GM12878 (cell line): ENCODE measurements around the gene PFDN4. TPM values are rescaled to one million over a fixed set of nuclear protein-coding genes. Genes with fewer than 3 reads are reported as not detected.

ENCODE experiments used
- ATF7 ChIP-seq: fragments of 450-650 bp; IDR thresholded peaks from 2 replicates; pipeline ENCODE4 v1.6.1; 2016; ENCODE audit warnings: low read depth, mild to moderate bottlenecking
- BHLHE40 ChIP-seq, 2 experiments: fragments of 450-650 bp in 1 of 2; IDR thresholded peaks; 2 replicates each; pipeline ENCODE4 v1.6.1; 2011 to 2017; ENCODE audit warnings: low read depth in 2 of 2, borderline replicate concordance in 1 of 2, improper control_type of control experiment in 1 of 2, low read length in 1 of 2, mild to moderate bottlenecking in 1 of 2
- CEBPB ChIP-seq, 2 experiments: fragments of 150-350 bp in 1 of 2; IDR thresholded peaks; 2 replicates each; pipeline ENCODE4 v1.6.1; 2012 to 2014; ENCODE audit warnings: low read depth in 2 of 2, low read length in 2 of 2, borderline replicate concordance in 1 of 2, inconsistent platforms in 1 of 2
- ESRRA ChIP-seq: IDR thresholded peaks from 2 replicates; pipeline ENCODE4 v1.6.1; 2012; ENCODE audit warnings: mild to moderate bottlenecking, low read length, improper control_type of control experiment
- HSF1 ChIP-seq: fragments of 150-350 bp; IDR thresholded peaks from 2 replicates; pipeline ENCODE4 v1.6.1; 2014; ENCODE audit warnings: mild to moderate bottlenecking, low read depth, low read length
- IKZF1 ChIP-seq: fragments of 450-650 bp; conservative IDR thresholded peaks from 2 replicates; pipeline ENCODE4 v1.6.1; 2017; ENCODE audit warnings: antibody characterized with exemption, mild to moderate bottlenecking
- KAT2A ChIP-seq: conservative IDR thresholded peaks from 2 replicates; pipeline ENCODE4 v1.6.1; 2011; ENCODE audit warnings: low read depth, low read length; ENCODE audit not compliant: control insufficient read depth
- MTA3 ChIP-seq: IDR thresholded peaks from 2 replicates; pipeline ENCODE4 v1.6.1; 2012; ENCODE audit warnings: low read length, inconsistent platforms, borderline replicate concordance
- NFYB ChIP-seq: IDR thresholded peaks from 2 replicates; pipeline ENCODE4 v1.6.1; 2011; ENCODE audit warnings: low read depth, mild to moderate bottlenecking, low read length, improper control_type of control experiment, moderate library complexity; ENCODE audit not compliant: insufficient read depth
- NR2C1 ChIP-seq: fragments of 450-650 bp; IDR thresholded peaks from 2 replicates; pipeline ENCODE4 v1.6.1; 2017; ENCODE audit warnings: antibody characterized with exemption, mild to moderate bottlenecking, moderate library complexity
- NR2C2 ChIP-seq: IDR thresholded peaks from 2 replicates; pipeline ENCODE4 v1.6.1; 2011; ENCODE audit warnings: borderline replicate concordance, low read depth; ENCODE audit not compliant: control insufficient read depth, insufficient read length
- PAX8 ChIP-seq: fragments of 450-650 bp; IDR thresholded peaks from 2 replicates; pipeline ENCODE4 v1.6.1; 2017; ENCODE audit warnings: mild to moderate bottlenecking, moderate library complexity
- POLR2AphosphoS2 ChIP-seq: IDR thresholded peaks from 2 replicates; pipeline ENCODE4 v1.6.1; 2011; ENCODE audit warnings: low read depth, mild to moderate bottlenecking, low read length, improper control_type of control experiment, moderate library complexity
- RELB ChIP-seq: fragments of 450-650 bp; IDR thresholded peaks from 2 replicates; pipeline ENCODE4 v1.6.1; 2017; ENCODE audit warnings: low read depth, mild to moderate bottlenecking, moderate library complexity
- RUNX3 ChIP-seq: IDR thresholded peaks from 2 replicates; pipeline ENCODE4 v1.6.1; 2012; ENCODE audit warnings: low read length, inconsistent platforms
- SMAD1 ChIP-seq: fragments of 450-650 bp; IDR thresholded peaks from 2 replicates; pipeline ENCODE4 v1.6.1; 2018; ENCODE audit warnings: mild to moderate bottlenecking, low read depth; ENCODE audit not compliant: partially characterized antibody
- SMARCA5 ChIP-seq: fragments of 450-650 bp; IDR thresholded peaks from 2 replicates; pipeline ENCODE4 v1.6.1; 2017; ENCODE audit warnings: mild to moderate bottlenecking
- SMC3 ChIP-seq: IDR thresholded peaks from 2 replicates; pipeline ENCODE4 v1.6.1; 2011; ENCODE audit warnings: low read length, improper control_type of control experiment, borderline replicate concordance
- STAT1 ChIP-seq: fragments of 450-650 bp; conservative IDR thresholded peaks from 2 replicates; pipeline ENCODE4 v1.6.1; 2014; ENCODE audit warnings: antibody characterized with exemption, mild to moderate bottlenecking
- SUZ12 ChIP-seq: fragments of 200-600 bp; sonication (generic); IDR thresholded peaks from one replicate; pipeline ENCODE4 v1.6.1; 2018; ENCODE audit warnings: antibody characterized with exemption, mild to moderate bottlenecking; ENCODE audit not compliant: unreplicated experiment
- TBL1XR1 ChIP-seq: IDR thresholded peaks from 2 replicates; pipeline ENCODE4 v1.6.1; 2012; ENCODE audit warnings: low read depth, low read length, improper control_type of control experiment
- TCF7 ChIP-seq: IDR thresholded peaks from 2 replicates; pipeline ENCODE4 v1.6.1; 2014; ENCODE audit warnings: antibody characterized with exemption, borderline replicate concordance
- ZNF217 ChIP-seq: fragments of 450-650 bp; IDR thresholded peaks from 2 replicates; pipeline ENCODE4 v1.6.1; 2017; ENCODE audit warnings: antibody characterized with exemption, mild to moderate bottlenecking
- ZNF274 ChIP-seq: IDR thresholded peaks from one replicate; pipeline ENCODE4 v1.8.0; 2011; ENCODE audit not compliant: insufficient read length, insufficient read depth
- ZNF384 ChIP-seq: IDR thresholded peaks from 2 replicates; pipeline ENCODE4 v1.6.1; 2012; ENCODE audit warnings: low read depth, mild to moderate bottlenecking, low read length, improper control_type of control experiment, borderline replicate concordance
- polyA plus RNA-seq, 11 experiments: library from polyadenylated mRNA; depleted of rRNA in 4 of 11; unstranded in 6 of 11; stranded (reverse) in 5 of 11; fragments of >200 nt; fragmentation: Nextera tagmentation in 4 of 11; fragmentation: Illumina TruSeq in 1 of 11; extraction: Ambion mirVana in 4 of 11; extraction: Trizol in 1 of 11; gene quantifications; 1 replicate in 1 of 11; 2 replicates in 10 of 11; pipeline versions ENCODE4 v1.2.1 to v1.2.3, GENCODE V29; 2011 to 2016; ENCODE audit warnings: inconsistent platforms in 2 of 11, missing spikeins in 2 of 11, low read depth in 1 of 11
- total RNA-seq, 4 experiments: library from RNA; depleted of rRNA in 3 of 4; stranded (reverse); fragments of >200 nt in 3 of 4; fragmentation: Illumina TruSeq in 1 of 4; extraction: Trizol in 1 of 4; gene quantifications; 2 replicates each; pipeline versions ENCODE4 v1.2.1 to v1.2.3, GENCODE V29; 2013 to 2021
- TF ChIP-seq, protein P1 (sequence below): IDR thresholded peaks from 2 replicates; pipeline ENCODE4 v1.6.1; 2011; ENCODE audit warnings: low read depth, mild to moderate bottlenecking, low read length, moderate library complexity, borderline replicate concordance; ENCODE audit errors: extremely low read depth
- TF ChIP-seq, protein P2 (sequence below): IDR thresholded peaks from 2 replicates; pipeline ENCODE4 v1.6.1; 2012; ENCODE audit warnings: low read depth, low read length, improper control_type of control experiment

Gene PFDN4
- total and polyA plus RNA-seq, 10 of the 15 experiments (the other 5 are each of a cell fraction or from before 2014, with no cell fraction given): 36.9 to 136 (median 82.8) TPM

GRCh38 chr20:54207743-54208547 lies at the start of gene PFDN4 (continued):
- peak; percentile 94 for TF ChIP-seq RELB
- TF ChIP-seq CEBPB (IDR thresholded peaks at IDR 0.05; ENCODE audit: borderline replicate concordance in 1 of 2, low read depth in 2 of 2, low read length in 2 of 2): no peak
- peak; percentile 77 for TF ChIP-seq TCF7
- TF ChIP-seq BHLHE40 (IDR thresholded peaks at IDR 0.05; ENCODE audit: borderline replicate concordance in 1 of 2, low read depth in 2 of 2, low read length in 1 of 2): peak; percentile 99
- no peak for TF ChIP-seq MTA3
- TF ChIP-seq RUNX3: peak; percentile 67
- no peak for TF ChIP-seq ZNF217
- TF ChIP-seq SMARCA5: no peak; the same call in none of the 2 replicates
- no peak for TF ChIP-seq SMAD1
- peak; percentile 83 for TF ChIP-seq IKZF1
- TF ChIP-seq SMC3: peak; percentile 55
- TF ChIP-seq, protein P1, sequence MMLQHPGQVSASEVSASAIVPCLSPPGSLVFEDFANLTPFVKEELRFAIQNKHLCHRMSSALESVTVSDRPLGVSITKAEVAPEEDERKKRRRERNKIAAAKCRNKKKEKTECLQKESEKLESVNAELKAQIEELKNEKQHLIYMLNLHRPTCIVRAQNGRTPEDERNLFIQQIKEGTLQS: no peak
- peak; percentile 66; the same call in 1 of the 2 replicates for TF ChIP-seq TBL1XR1
- TF ChIP-seq NR2C1: peak; percentile 57; the same call in 1 of the 2 replicates
- TF ChIP-seq POLR2AphosphoS2: no peak
- TF ChIP-seq, protein P2, sequence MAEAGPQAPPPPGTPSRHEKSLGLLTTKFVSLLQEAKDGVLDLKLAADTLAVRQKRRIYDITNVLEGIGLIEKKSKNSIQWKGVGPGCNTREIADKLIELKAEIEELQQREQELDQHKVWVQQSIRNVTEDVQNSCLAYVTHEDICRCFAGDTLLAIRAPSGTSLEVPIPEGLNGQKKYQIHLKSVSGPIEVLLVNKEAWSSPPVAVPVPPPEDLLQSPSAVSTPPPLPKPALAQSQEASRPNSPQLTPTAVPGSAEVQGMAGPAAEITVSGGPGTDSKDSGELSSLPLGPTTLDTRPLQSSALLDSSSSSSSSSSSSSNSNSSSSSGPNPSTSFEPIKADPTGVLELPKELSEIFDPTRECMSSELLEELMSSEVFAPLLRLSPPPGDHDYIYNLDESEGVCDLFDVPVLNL: peak; percentile 56
- no peak for TF ChIP-seq SUZ12
- no peak for TF ChIP-seq KAT2A
- no peak for TF ChIP-seq PAX8
- TF ChIP-seq ZNF274: no peak
- peak; percentile 100 for TF ChIP-seq ATF7
- peak; percentile 99 for TF ChIP-seq STAT1
- no peak for TF ChIP-seq ZNF384
- no peak for TF ChIP-seq HSF1
- TF ChIP-seq NFYB: no peak
- no peak for TF ChIP-seq NR2C2
- no peak for TF ChIP-seq ESRRA
